GM12864 (cell line): ENCODE data around the gene INO80E.

Experiments used
- DNase-seq: peaks from one replicate; pipeline ENCODE4 v3.0.0-alpha.2; 2011; ENCODE audit warnings: low read depth
- H3K4me3 ChIP-seq: 2 replicates; pipeline ENCODE4 v1.5.1; 2011; ENCODE audit warnings: mild to moderate bottlenecking, low read depth, low read length, control low read depth
- CTCF ChIP-seq: IDR thresholded peaks from 2 replicates; pipeline ENCODE4 v1.5.1; 2011; ENCODE audit warnings: low read depth, mild to moderate bottlenecking, moderate library complexity, low read length, control low read depth, inconsistent platforms; ENCODE audit errors: missing control alignments

Gene INO80E

DNA sequence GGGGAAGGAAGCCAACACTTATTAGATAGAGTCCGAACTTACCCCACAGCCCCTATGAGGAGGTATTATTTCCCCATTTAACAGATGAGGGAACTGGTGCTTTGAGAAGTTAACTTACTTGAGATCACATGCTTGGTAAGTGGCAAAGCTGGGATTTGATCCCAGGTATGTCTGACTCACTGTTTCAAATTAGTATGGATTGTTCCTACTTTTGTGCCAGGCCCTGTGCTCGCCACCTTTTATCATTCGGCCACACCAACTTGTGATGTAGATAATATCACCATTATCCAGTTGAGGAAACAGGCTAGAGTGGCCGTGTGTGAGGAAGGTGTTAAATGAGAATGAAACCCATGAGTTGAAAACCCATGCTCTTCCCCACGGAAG lies 11.3 kb upstream of the INO80E start:
- DNase-seq, result no peak
- no peak for TF ChIP-seq CTCF
- no peak overlapping the region for H3K4me3 ChIP-seq

DNA sequence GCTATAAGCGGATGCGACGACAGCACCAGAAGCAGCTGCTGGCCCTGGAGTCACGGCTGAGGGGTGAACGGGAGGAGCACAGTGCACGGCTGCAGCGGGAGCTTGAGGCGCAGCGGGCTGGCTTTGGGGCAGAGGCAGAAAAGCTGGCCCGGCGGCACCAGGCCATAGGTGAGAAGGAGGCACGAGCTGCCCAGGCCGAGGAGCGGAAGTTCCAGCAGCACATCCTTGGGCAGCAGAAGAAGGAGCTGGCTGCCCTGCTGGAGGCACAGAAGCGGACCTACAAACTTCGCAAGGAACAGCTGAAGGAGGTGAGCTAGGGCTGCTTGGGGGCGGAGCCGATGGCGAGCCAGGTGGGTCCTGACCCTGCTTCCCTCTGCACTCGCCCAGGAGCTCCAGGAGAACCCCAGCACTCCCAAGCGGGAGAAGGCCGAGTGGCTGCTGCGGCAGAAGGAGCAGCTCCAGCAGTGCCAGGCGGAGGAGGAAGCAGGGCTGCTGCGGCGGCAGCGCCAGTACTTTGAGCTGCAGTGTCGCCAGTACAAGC lies 10.7 kb upstream of the INO80E start:
- no peak for DNase-seq
- no peak for TF ChIP-seq CTCF
- H3K4me3 ChIP-seq, result no peak overlapping the region

- no peak overlapping the region for H3K4me3 ChIP-seq
- no peak for TF ChIP-seq CTCF
- DNase-seq, result no peak
These were observed 9.8 kb upstream of the INO80E start for GRCh38 chr16:29986231-29986630.

GRCh38 chr16:29986931-29987330 lies 9.1 kb upstream of the INO80E start:
- TF ChIP-seq CTCF, result no peak
- no peak overlapping the region for H3K4me3 ChIP-seq
- no peak for DNase-seq

- TF ChIP-seq CTCF, result no peak
- H3K4me3 ChIP-seq, result no peak overlapping the region
- DNase-seq, result no peak
These were observed 8.5 kb upstream of the INO80E start for GRCh38 chr16:29987371-29988085.

GRCh38 chr16:29988346-29989075 lies 7.5 kb upstream of the INO80E start:
- DNase-seq, result no peak
- no peak for TF ChIP-seq CTCF
- no peak overlapping the region for H3K4me3 ChIP-seq
